HUES48 (cell line): ENCODE results near the gene KMT2E.

Experiments
- H3K27ac ChIP-seq: one replicate; pipeline ENCODE4 v1.7.0; 2013; ENCODE audit warnings: low read depth, low read length, inconsistent platforms
- H3K27me3 ChIP-seq: 2 replicates; pipeline ENCODE4 v1.6.1; 2013; ENCODE audit warnings: mild to moderate bottlenecking, low read length; ENCODE audit not compliant: control insufficient read depth, insufficient read depth
- H3K36me3 ChIP-seq: 2 replicates; pipeline ENCODE4 v1.6.1; 2013; ENCODE audit warnings: low read length; ENCODE audit not compliant: control insufficient read depth, insufficient read depth
- H3K4me1 ChIP-seq: 2 replicates; pipeline ENCODE4 v1.6.1; 2013; ENCODE audit warnings: mild to moderate bottlenecking, low read length; ENCODE audit not compliant: control insufficient read depth, insufficient read depth
- H3K4me3 ChIP-seq: 2 replicates; pipeline ENCODE4 v1.5.1; 2013; ENCODE audit warnings: mild to moderate bottlenecking, low read depth, low read length
- H3K9ac ChIP-seq: 2 replicates; pipeline ENCODE4 v1.6.1; 2013; ENCODE audit warnings: mild to moderate bottlenecking, low read depth, low read length, moderate library complexity
- H3K9me3 ChIP-seq: 2 replicates; pipeline ENCODE4 v1.6.1; 2013; ENCODE audit warnings: low read length; ENCODE audit not compliant: control insufficient read depth, insufficient read depth

Gene KMT2E

DNA sequence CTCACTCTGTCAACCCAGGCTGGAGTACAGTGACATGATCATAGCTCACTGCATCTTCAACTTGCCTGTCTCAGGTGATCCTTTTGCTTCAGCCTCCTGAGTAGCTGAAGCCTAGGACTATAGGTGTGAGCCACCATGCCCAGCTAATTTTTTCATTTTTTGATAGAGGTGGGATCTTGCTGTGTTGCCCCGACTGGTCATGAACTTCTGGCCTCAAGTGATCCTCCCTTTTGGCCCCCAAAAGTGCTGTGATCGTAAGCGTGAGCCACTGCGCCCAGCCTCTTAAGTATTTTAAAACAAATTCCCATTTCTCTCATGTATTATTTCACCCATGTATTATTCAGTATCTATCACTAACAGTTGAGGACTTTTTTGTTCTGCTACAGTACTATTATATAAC is 43.5 kb downstream of the KMT2E start:
- no peak overlapping the region for H3K27ac ChIP-seq
- H3K9ac ChIP-seq, result no peak overlapping the region
- H3K9me3 ChIP-seq, result no peaks in the 10 kb centered on the region
- peaks cover 17% of the 10 kb centered on the region for H3K4me1 ChIP-seq
- peaks cover 29% of the 10 kb centered on the region for H3K36me3 ChIP-seq
- H3K27me3 ChIP-seq, result no peaks in the 10 kb centered on the region
- no peak overlapping the region for H3K4me3 ChIP-seq

DNA sequence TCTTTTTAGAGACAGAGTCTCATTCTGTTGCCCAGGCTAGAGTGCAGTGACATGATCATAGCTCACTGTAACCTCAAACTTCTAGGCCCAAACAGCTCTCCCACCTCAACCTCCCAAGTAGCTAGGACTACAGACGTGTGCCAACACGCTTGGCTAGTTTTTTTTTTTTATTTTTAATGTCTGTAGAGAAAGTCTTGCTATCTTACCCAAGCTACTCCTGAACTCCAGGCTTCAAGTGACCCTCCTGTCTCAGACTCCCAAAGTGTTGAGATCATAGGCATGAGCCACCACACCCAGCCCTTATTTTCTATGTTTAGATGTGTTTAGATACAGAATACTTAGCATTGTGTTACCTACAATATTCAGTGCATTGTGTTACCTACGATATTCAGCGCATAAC is 46.4 kb downstream of the KMT2E start:
- Histone ChIP-seq H3K27ac (no peak overlapping the region), H3K4me3 (no peak overlapping the region), H3K27me3 (no peaks in the 10 kb centered on the region), H3K4me1 (peaks cover 19% of the 10 kb centered on the region), H3K36me3 (peaks cover 45% of the 10 kb centered on the region), H3K9me3 (no peaks in the 10 kb centered on the region), H3K9ac (no peak overlapping the region)

DNA sequence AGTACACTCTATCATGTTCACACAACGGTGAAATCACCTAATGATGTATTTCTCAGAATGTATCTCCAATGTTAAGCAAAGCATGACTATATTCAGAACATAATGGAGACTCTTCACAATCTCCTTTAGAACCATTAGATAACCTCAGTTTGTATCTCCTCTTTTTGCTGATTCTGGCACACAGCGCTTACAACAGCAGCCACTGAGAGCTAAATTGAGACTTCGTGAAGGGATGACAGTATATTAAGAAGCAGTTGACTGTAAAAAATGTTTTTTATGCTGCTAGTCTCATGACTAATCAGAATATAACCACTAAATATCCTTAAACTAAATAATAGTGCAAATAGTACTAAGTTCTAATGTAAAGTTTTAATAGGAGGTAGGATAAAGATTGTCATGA is 46.9 kb downstream of the KMT2E start:
- H3K9ac ChIP-seq, result no peak overlapping the region
- peaks cover 14% of the 10 kb centered on the region for H3K4me1 ChIP-seq
- H3K27me3 ChIP-seq, result no peaks in the 10 kb centered on the region
- H3K27ac ChIP-seq, result no peak overlapping the region
- H3K9me3 ChIP-seq, result no peaks in the 10 kb centered on the region
- H3K36me3 ChIP-seq, result peaks cover 47% of the 10 kb centered on the region
- H3K4me3 ChIP-seq, result no peak overlapping the region

- Histone ChIP-seq H3K4me3 (no peak overlapping the region), H3K36me3 (peaks cover 77% of the 10 kb centered on the region), H3K4me1 (0 out of 2 replicates have a peak, but pooled peaks cover 4% of the 10 kb centered on the region), H3K27me3 (no peaks in the 10 kb centered on the region), H3K27ac (no peak overlapping the region), H3K9ac (no peak overlapping the region), H3K9me3 (no peaks in the 10 kb centered on the region)
These were observed 51.1 kb downstream of the KMT2E start for GRCh38 chr7:105065104-105065503.

DNA sequence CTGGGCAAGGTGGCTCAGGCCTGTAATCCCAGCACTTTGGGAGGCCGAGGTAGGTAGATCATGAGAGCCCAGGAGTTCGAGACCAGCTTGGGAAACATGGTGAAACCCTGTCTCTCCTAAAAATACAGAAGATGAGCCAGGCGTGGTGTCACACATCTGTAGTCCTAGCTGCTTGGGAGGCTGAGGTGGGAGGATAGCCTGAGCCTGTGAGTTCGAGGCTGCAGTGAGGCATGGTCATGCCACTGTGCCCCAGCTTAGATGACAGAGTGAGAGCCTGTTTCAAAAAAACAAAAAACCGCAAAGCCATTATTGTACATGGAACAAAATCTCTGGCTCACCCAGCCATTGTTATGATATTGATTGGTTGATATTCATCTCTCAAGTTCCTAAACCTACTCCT is 53.7 kb downstream of the KMT2E start:
- Histone ChIP-seq H3K27me3 (no peaks in the 10 kb centered on the region), H3K4me3 (no peak overlapping the region), H3K4me1 (0 out of 2 replicates have a peak, but pooled peaks cover 4% of the 10 kb centered on the region), H3K9ac (no peak overlapping the region), H3K9me3 (no peaks in the 10 kb centered on the region), H3K36me3 (peaks cover 90% of the 10 kb centered on the region), H3K27ac (no peak overlapping the region)

DNA sequence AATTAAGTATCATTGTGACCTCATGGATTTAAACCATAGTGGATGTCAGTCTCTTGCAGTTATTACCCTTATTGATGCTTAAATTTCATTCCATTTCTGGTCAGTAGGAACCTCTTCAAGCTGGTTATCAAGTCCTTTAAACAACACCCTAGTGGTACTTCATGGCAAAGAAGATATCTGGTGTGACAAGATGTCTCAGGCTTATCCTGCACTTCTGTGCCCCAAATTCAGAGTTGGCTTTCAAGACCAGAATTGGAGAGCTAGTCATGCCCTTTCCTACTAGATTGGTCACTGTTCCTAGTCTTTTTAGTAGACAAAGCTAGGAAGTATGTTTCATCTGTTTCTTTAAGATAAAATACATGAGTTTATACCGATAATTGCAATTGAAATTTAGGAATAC is 54.9 kb downstream of the KMT2E start:
- peaks cover 91% of the 10 kb centered on the region for H3K36me3 ChIP-seq
- H3K27ac ChIP-seq, result no peak overlapping the region
- no peak overlapping the region for H3K9ac ChIP-seq
- H3K4me3 ChIP-seq, result no peak overlapping the region
- H3K4me1 ChIP-seq, result no peaks in the 10 kb centered on the region
- H3K9me3 ChIP-seq, result no peaks in the 10 kb centered on the region
- H3K27me3 ChIP-seq, result no peaks in the 10 kb centered on the region

DNA sequence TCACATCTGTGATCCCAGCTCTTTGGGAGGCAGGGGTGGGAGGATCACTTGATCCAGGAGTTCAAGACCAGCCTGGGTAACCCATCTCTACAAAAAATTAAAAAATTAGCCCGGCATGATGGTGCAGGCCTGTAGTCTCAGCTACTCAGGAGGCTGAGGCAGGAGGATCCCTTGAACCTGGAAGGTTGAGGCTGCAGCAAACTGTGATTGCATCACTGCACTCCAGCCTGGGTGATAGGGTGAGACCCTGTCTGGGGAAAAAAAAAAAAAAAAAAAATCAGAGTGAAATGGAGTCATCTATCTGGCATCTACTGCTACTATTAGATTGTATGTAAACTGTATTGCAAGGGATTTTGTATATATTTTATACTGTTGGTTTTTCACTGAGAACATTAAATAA is 59.1 kb downstream of the KMT2E start:
- H3K36me3 ChIP-seq, result peaks cover 91% of the 10 kb centered on the region

GRCh38 chr7:105079348-105079747 is 65.3 kb downstream of the KMT2E start:
- H3K4me1 ChIP-seq, result no peaks in the 10 kb centered on the region
- no peak overlapping the region for H3K27ac ChIP-seq
- H3K36me3 ChIP-seq, result peaks cover 97% of the 10 kb centered on the region
- H3K9me3 ChIP-seq, result no peaks in the 10 kb centered on the region
- H3K4me3 ChIP-seq, result no peak overlapping the region
- no peaks in the 10 kb centered on the region for H3K27me3 ChIP-seq
- no peak overlapping the region for H3K9ac ChIP-seq

More for the DNA sequence above, 59.1 kb downstream of the KMT2E start:
- H3K4me1 ChIP-seq, result no peaks in the 10 kb centered on the region
- H3K9ac ChIP-seq, result no peak overlapping the region
- H3K4me3 ChIP-seq, result no peak overlapping the region
- no peaks in the 10 kb centered on the region for H3K27me3 ChIP-seq
- H3K27ac ChIP-seq, result no peak overlapping the region
- H3K9me3 ChIP-seq, result no peaks in the 10 kb centered on the region

GRCh38 chr7:105084581-105084980 is 70.6 kb downstream of the KMT2E start:
- Histone ChIP-seq H3K27ac (no peak overlapping the region), H3K9ac (no peak overlapping the region), H3K36me3 (peaks cover 78% of the 10 kb centered on the region), H3K4me3 (no peak overlapping the region), H3K4me1 (no peaks in the 10 kb centered on the region), H3K27me3 (no peaks in the 10 kb centered on the region), H3K9me3 (no peaks in the 10 kb centered on the region)

DNA sequence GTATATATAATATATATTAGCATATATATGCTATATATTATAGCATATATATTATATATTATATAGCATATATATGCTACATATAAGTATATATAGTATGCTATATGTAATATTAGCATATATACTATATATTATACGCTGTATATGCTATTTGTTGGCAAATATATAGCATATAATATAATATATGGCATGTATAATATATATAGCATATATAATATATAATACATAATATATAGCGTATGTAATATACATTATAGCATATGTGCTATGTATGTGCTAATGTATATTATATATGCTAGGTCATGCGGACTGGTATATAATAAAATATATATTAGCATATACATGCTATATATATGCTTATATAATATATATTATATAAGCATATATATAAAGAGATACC is 72.8 kb downstream of the KMT2E start:
- no peaks in the 10 kb centered on the region for H3K4me1 ChIP-seq
- peaks cover 78% of the 10 kb centered on the region for H3K36me3 ChIP-seq
- no peaks in the 10 kb centered on the region for H3K9me3 ChIP-seq
- no peak overlapping the region for H3K4me3 ChIP-seq
- H3K27me3 ChIP-seq, result no peaks in the 10 kb centered on the region
- H3K27ac ChIP-seq, result no peak overlapping the region
- no peak overlapping the region for H3K9ac ChIP-seq

DNA sequence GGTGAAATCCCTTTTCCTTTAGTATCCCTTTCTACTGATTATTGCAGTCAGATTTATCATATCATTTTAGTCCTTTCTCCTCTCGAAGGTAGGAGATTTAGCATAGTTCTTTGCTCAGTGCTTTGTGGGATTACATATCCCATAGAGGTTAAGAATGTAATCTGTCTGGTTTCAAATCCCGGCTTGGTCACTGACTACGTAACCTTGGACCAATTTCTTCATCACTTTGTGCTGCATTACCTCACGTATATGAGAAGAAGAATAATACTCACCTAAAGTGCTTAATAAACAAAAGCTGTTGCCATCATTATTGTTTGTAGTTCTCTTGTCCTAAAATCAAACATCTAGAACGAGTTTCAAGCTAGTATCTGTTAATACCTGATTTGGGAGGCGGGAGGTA is 74.0 kb downstream of the KMT2E start:
- Histone ChIP-seq H3K9me3 (no peaks in the 10 kb centered on the region), H3K36me3 (peaks cover 77% of the 10 kb centered on the region)

GRCh38 chr7:105088456-105088855 is 74.5 kb downstream of the KMT2E start:
- peaks cover 75% of the 10 kb centered on the region for H3K36me3 ChIP-seq
- H3K9ac ChIP-seq, result no peak overlapping the region
- no peak overlapping the region for H3K4me3 ChIP-seq
- H3K9me3 ChIP-seq, result no peaks in the 10 kb centered on the region
- no peak overlapping the region for H3K27ac ChIP-seq
- H3K27me3 ChIP-seq, result no peaks in the 10 kb centered on the region
- no peaks in the 10 kb centered on the region for H3K4me1 ChIP-seq

More for the DNA sequence above, 74.0 kb downstream of the KMT2E start:
- H3K4me1 ChIP-seq, result no peaks in the 10 kb centered on the region
- H3K4me3 ChIP-seq, result no peak overlapping the region
- H3K27ac ChIP-seq, result no peak overlapping the region
- H3K9ac ChIP-seq, result no peak overlapping the region
- no peaks in the 10 kb centered on the region for H3K27me3 ChIP-seq
